ENCODE measurements around the gene TECPR2. TPM values are rescaled to one million over a fixed set of nuclear protein-coding genes. Genes with fewer than 3 reads are reported as not detected.

The TECPR2 gene
- total RNA-seq, 1 donor from 2014 or later, result 8.4 TPM

- Mint-ChIP-seq H3K36me3 (peaks cover 21% of the 10 kb centered on the region), H3K4me1 (peaks cover 5% of the 10 kb centered on the region), H3K4me3 (no peak overlapping the region), H3K27ac (no peak overlapping the region), H3K27me3 (ENCODE audit: insufficient read depth, low read depth) (no peaks in the 10 kb centered on the region), H3K9me3 (no peaks in the 10 kb centered on the region)
- Histone ChIP-seq H3K27ac (no peak overlapping the region), H3K79me2 (ENCODE audit: low read depth) (no peaks in the 10 kb centered on the region), H3K36me3 (no peaks in the 10 kb centered on the region), H3K9ac (no peak overlapping the region), H3K9me3 (ENCODE audit: low read depth) (no peaks in the 10 kb centered on the region), H3K4me1 (peaks cover 5% of the 10 kb centered on the region), H3K4me2 (no peak overlapping the region), H2AFZ (replicated peaks) (no peak overlapping the region), H4K20me1 (ENCODE audit: low read depth) (no peaks in the 10 kb centered on the region), H3F3A (ENCODE audit: low read depth) (peaks cover 4% of the 10 kb centered on the region), H3K4me3 (no peak overlapping the region), H3K27me3 (no peaks in the 10 kb centered on the region)
- no peak for DNase-seq (ENCODE audit: low spot score)
- TF ChIP-seq EZH2 (IDR thresholded peaks at IDR 0.05) (no peak), EZH2phosphoT487 (IDR thresholded peaks at IDR 0.05) (no peak), CTCF (IDR thresholded peaks at IDR 0.05) (no peak)
Measured at GRCh38 chr14:102442241-102443211, 79.8 kb downstream of the TECPR2 start.

- H3K4me3 ChIP-seq, result no peak overlapping the region
- no peak overlapping the region for H3K27ac ChIP-seq
- no peaks in the 10 kb centered on the region for H3F3A ChIP-seq (ENCODE audit: low read depth)
- no peak overlapping the region for H3K4me2 ChIP-seq
- no peak for TF ChIP-seq EZH2 (IDR thresholded peaks at IDR 0.05)
- TF ChIP-seq EZH2phosphoT487 (IDR thresholded peaks at IDR 0.05), result no peak
- no peak for TF ChIP-seq CTCF (IDR thresholded peaks at IDR 0.05)
- H4K20me1 ChIP-seq (ENCODE audit: low read depth), result no peaks in the 10 kb centered on the region
- no peaks in the 10 kb centered on the region for H3K79me2 ChIP-seq (ENCODE audit: low read depth)
- no peaks in the 10 kb centered on the region for H3K9me3 ChIP-seq (ENCODE audit: low read depth)
- H3K36me3 ChIP-seq, result no peaks in the 10 kb centered on the region
- Mint-ChIP-seq H3K36me3 (peaks cover 22% of the 10 kb centered on the region), H3K27ac (no peak overlapping the region), H3K27me3 (ENCODE audit: insufficient read depth, low read depth) (no peaks in the 10 kb centered on the region), H3K9me3 (no peaks in the 10 kb centered on the region), H3K4me1 (no peaks in the 10 kb centered on the region), H3K4me3 (no peak overlapping the region)
- no peaks in the 10 kb centered on the region for H3K27me3 ChIP-seq
- H2AFZ ChIP-seq (replicated peaks), result no peak overlapping the region
- DNase-seq (ENCODE audit: low spot score), result no peak
- no peak overlapping the region for H3K9ac ChIP-seq
- H3K4me1 ChIP-seq, result no peaks in the 10 kb centered on the region
Measured at GRCh38 chr14:102445066-102445465, 82.3 kb downstream of the TECPR2 start.

- H3K79me2 ChIP-seq (ENCODE audit: low read depth), result no peaks in the 10 kb centered on the region
Measured at GRCh38 chr14:102445641-102446040, 82.9 kb downstream of the TECPR2 start.

More at GRCh38 chr14:102445641-102446040, 82.9 kb downstream of the TECPR2 start:
- Histone ChIP-seq H2AFZ (replicated peaks) (no peak overlapping the region), H3K9ac (no peak overlapping the region), H3K27ac (no peak overlapping the region), H3K9me3 (ENCODE audit: low read depth) (no peaks in the 10 kb centered on the region), H3K27me3 (no peaks in the 10 kb centered on the region), H3F3A (ENCODE audit: low read depth) (no peaks in the 10 kb centered on the region), H3K36me3 (no peaks in the 10 kb centered on the region), H3K4me3 (no peak overlapping the region), H3K4me1 (no peaks in the 10 kb centered on the region), H4K20me1 (ENCODE audit: low read depth) (no peaks in the 10 kb centered on the region), H3K4me2 (no peak overlapping the region)
- no peak for DNase-seq (ENCODE audit: low spot score)
- Mint-ChIP-seq H3K4me1 (no peaks in the 10 kb centered on the region), H3K4me3 (no peak overlapping the region), H3K27ac (no peak overlapping the region), H3K36me3 (peaks cover 22% of the 10 kb centered on the region), H3K9me3 (no peaks in the 10 kb centered on the region), H3K27me3 (ENCODE audit: insufficient read depth, low read depth) (no peaks in the 10 kb centered on the region)
- no peak for TF ChIP-seq CTCF (IDR thresholded peaks at IDR 0.05)
- TF ChIP-seq EZH2 (IDR thresholded peaks at IDR 0.05), result no peak
- TF ChIP-seq EZH2phosphoT487 (IDR thresholded peaks at IDR 0.05), result no peak

Data from neural progenitor cell (in vitro differentiated cells).